GM12892 (cell line): ENCODE results near the gene POLR2F.
A peak's percentile ranks its signal among the peaks of the same experiment; 100 is the strongest.

Source experiments
- DNase-seq: peaks from one replicate; pipeline ENCODE4 v3.0.0; 2011; ENCODE audit not compliant: insufficient read length
- FAIRE-seq: peaks from 2 replicates; lab custom pipeline; 2011; peaks lifted over from hg19 to GRCh38; lab: Jason Lieb, UNC
- POLR2A ChIP-seq: IDR thresholded peaks from 2 replicates; pipeline ENCODE4 v1.6.1; 2011; ENCODE audit warnings: low read depth, low read length, control low read depth
- POLR2AphosphoS5 ChIP-seq: IDR thresholded peaks from 2 replicates; pipeline ENCODE4 v1.6.1; 2011; ENCODE audit warnings: low read depth, low read length, control low read depth
- TAF1 ChIP-seq: IDR thresholded peaks from 2 replicates; pipeline ENCODE4 v1.6.1; 2011; ENCODE audit warnings: low read depth, mild to moderate bottlenecking, control low read depth, low read length, borderline replicate concordance

The POLR2F gene

GRCh38 chr22:37913233-37913721, 40.2 kb upstream of the POLR2F start:
- no peak for FAIRE-seq
- no peak for DNase-seq
- TF ChIP-seq POLR2AphosphoS5 (no peak), POLR2A (no peak), TAF1 (no peak)

GRCh38 chr22:37916311-37916710, 37.2 kb upstream of the POLR2F start:
- TF ChIP-seq POLR2AphosphoS5 (no peak), POLR2A (no peak), TAF1 (no peak)
- FAIRE-seq (no peak), DNase-seq (no peak)

GRCh38 chr22:37917874-37918548, 35.5 kb upstream of the POLR2F start:
- FAIRE-seq (peak; percentile 30), DNase-seq (no peak)
- TF ChIP-seq TAF1 = no peak
- TF ChIP-seq POLR2AphosphoS5 = no peak
- TF ChIP-seq POLR2A = no peak

GRCh38 chr22:37918580-37919270, 34.8 kb upstream of the POLR2F start:
- TF ChIP-seq POLR2A (no peak), TAF1 (no peak), POLR2AphosphoS5 (no peak)
- DNase-seq (no peak), FAIRE-seq (no peak)

GRCh38 chr22:37920126-37920525, 33.4 kb upstream of the POLR2F start:
- FAIRE-seq = no peak
- DNase-seq = no peak
- TF ChIP-seq POLR2A (no peak), POLR2AphosphoS5 (no peak), TAF1 (no peak)

- no peak for FAIRE-seq
- no peak for DNase-seq
- no peak for TF ChIP-seq TAF1
- TF ChIP-seq POLR2AphosphoS5 = no peak
- no peak for TF ChIP-seq POLR2A
Measured at GRCh38 chr22:37922191-37922590, 31.3 kb upstream of the POLR2F start.

- FAIRE-seq = no peak
- no peak for DNase-seq
- no peak for TF ChIP-seq TAF1
Measured at GRCh38 chr22:37923927-37924326, 29.6 kb upstream of the POLR2F start.

- TF ChIP-seq POLR2A (no peak), TAF1 (no peak), POLR2AphosphoS5 (no peak)
- FAIRE-seq = no peak
Measured at GRCh38 chr22:37924386-37925065, 29.0 kb upstream of the POLR2F start.

GRCh38 chr22:37925330-37925729, 28.2 kb upstream of the POLR2F start:
- no peak for FAIRE-seq
- no peak for DNase-seq
- TF ChIP-seq POLR2AphosphoS5 (no peak), POLR2A (no peak), TAF1 (no peak)

More at GRCh38 chr22:37924386-37925065, 29.0 kb upstream of the POLR2F start:
- DNase-seq = no peak

- DNase-seq (no peak), FAIRE-seq (no peak)
- TF ChIP-seq TAF1 = no peak
- TF ChIP-seq POLR2A = no peak
- no peak for TF ChIP-seq POLR2AphosphoS5
Measured at GRCh38 chr22:37925767-37926166, 27.7 kb upstream of the POLR2F start.

- FAIRE-seq = no peak
- no peak for TF ChIP-seq TAF1
- TF ChIP-seq POLR2A = no peak
- no peak for TF ChIP-seq POLR2AphosphoS5
- DNase-seq = no peak
Measured at GRCh38 chr22:37926358-37926757, 27.1 kb upstream of the POLR2F start.

GRCh38 chr22:37926771-37927636, 26.5 kb upstream of the POLR2F start:
- DNase-seq (no peak), FAIRE-seq (no peak)
- TF ChIP-seq POLR2AphosphoS5 = no peak
- TF ChIP-seq TAF1 = no peak
- no peak for TF ChIP-seq POLR2A

- no peak for DNase-seq
- TF ChIP-seq POLR2A (no peak), TAF1 (no peak), POLR2AphosphoS5 (no peak)
- FAIRE-seq = no peak
Measured at GRCh38 chr22:37927637-37927936, 25.9 kb upstream of the POLR2F start.
